Stimulated activated CD4-positive, alpha-beta T cell treated with anti-CD3 and anti-CD28 coated beads, Interleukin-4, amount 100 ng/mL, for 4 hours (primary cell): Measurements from ENCODE around the gene HPCAL4.

Experiments
- DNase-seq, 2 experiments: peaks; one replicate each; pipeline ENCODE4 v3.0.0-alpha.2; 2020

HPCAL4 gene

GRCh38 chr1:39691383-39692151, at the start of gene HPCAL4:
Gene HPCAL4, minus strand, starts transcription at chr1:39691433. Its CDS starts 6,830 bp downstream, at chr1:39684603.
- DNase-seq, result peak; percentile 79 to 92

- peak; percentile 94 to 99 for DNase-seq
Observed at GRCh38 chr1:39738622-39739366, 47.6 kb upstream of the HPCAL4 start, which contains the start of gene PPIE. Gene PPIE, plus strand, starts transcription at chr1:39738882. Its CDS starts 19 bp downstream, at chr1:39738901.

GRCh38 chr1:39737546-39738169, 46.4 kb upstream of the HPCAL4 start:
- DNase-seq, result no peak

- DNase-seq, result no peak
Observed at GRCh38 chr1:39735731-39736130, 44.5 kb upstream of the HPCAL4 start.

- no peak for DNase-seq
Observed at GRCh38 chr1:39733161-39733560, 41.9 kb upstream of the HPCAL4 start.

- no peak for DNase-seq
Observed at GRCh38 chr1:39732730-39733129, 41.5 kb upstream of the HPCAL4 start.

GRCh38 chr1:39729842-39730241, 38.6 kb upstream of the HPCAL4 start:
- no peak for DNase-seq

- DNase-seq, result no peak
Observed at GRCh38 chr1:39729030-39729429, 37.8 kb upstream of the HPCAL4 start.

- DNase-seq, result no peak
Observed at GRCh38 chr1:39727932-39728317, 36.7 kb upstream of the HPCAL4 start.

GRCh38 chr1:39727221-39727931, 36.1 kb upstream of the HPCAL4 start:
- DNase-seq, result no peak

GRCh38 chr1:39726600-39726999, 35.4 kb upstream of the HPCAL4 start:
- no peak for DNase-seq

GRCh38 chr1:39722495-39722894, 31.3 kb upstream of the HPCAL4 start:
- DNase-seq, result no peak

- no peak for DNase-seq
Observed at GRCh38 chr1:39721664-39722063, 30.4 kb upstream of the HPCAL4 start.

- DNase-seq, result no peak
Observed at GRCh38 chr1:39720094-39720999, 29.1 kb upstream of the HPCAL4 start.

- no peak for DNase-seq
Observed at GRCh38 chr1:39717809-39718208, 26.6 kb upstream of the HPCAL4 start.

GRCh38 chr1:39713557-39713956, 22.3 kb upstream of the HPCAL4 start:
- no peak for DNase-seq

- DNase-seq, result no peak
Observed at GRCh38 chr1:39711966-39712340, 20.7 kb upstream of the HPCAL4 start.

- no peak for DNase-seq
Observed at GRCh38 chr1:39711104-39711965, 20.1 kb upstream of the HPCAL4 start.

- DNase-seq, result no peak
Observed at GRCh38 chr1:39707506-39707905, 16.3 kb upstream of the HPCAL4 start.

- no peak for DNase-seq
Observed at GRCh38 chr1:39704757-39705156, 13.5 kb upstream of the HPCAL4 start.

GRCh38 chr1:39701049-39701439, 9.8 kb upstream of the HPCAL4 start:
- no peak for DNase-seq
